HepG2 (cell line): Measurements from ENCODE around the gene SLC28A1. TPM values are rescaled to one million over a fixed set of nuclear protein-coding genes. Genes with fewer than 3 reads are reported as not detected.

Experiments used
- ARNT2 ChIP-seq: sonication (generic); formaldehyde crosslinking; IDR thresholded peaks from 2 replicates; pipeline ENCODE4 v1.8.0; 2022; ENCODE audit warnings: mild to moderate bottlenecking, low read depth, missing genetic modification reagents, moderate library complexity
- ATF6 ChIP-seq: sonication (generic); formaldehyde crosslinking; conservative IDR thresholded peaks from 2 replicates; pipeline ENCODE4 v1.4.0; 2020; ENCODE audit warnings: missing genetic modification reagents
- CBX5 ChIP-seq: sonication (generic); formaldehyde crosslinking; IDR thresholded peaks from 2 replicates; pipeline ENCODE4 v1.4.0; 2020; ENCODE audit warnings: missing genetic modification reagents, borderline replicate concordance
- DNMT3B ChIP-seq: conservative IDR thresholded peaks from 2 replicates; pipeline ENCODE4 v1.6.1; 2016; ENCODE audit warnings: missing biosample characterization, control low read depth
- E2F1 ChIP-seq: sonication (generic); formaldehyde crosslinking; IDR thresholded peaks from 2 replicates; pipeline ENCODE4 v1.5.0; 2020; ENCODE audit warnings: missing genetic modification reagents
- GATA4 ChIP-seq: sonication (generic); IDR thresholded peaks from 2 replicates; pipeline ENCODE4 v1.6.1; 2016; ENCODE audit warnings: antibody characterized with exemption, low read depth, borderline replicate concordance
- GMEB2 ChIP-seq: IDR thresholded peaks from 2 replicates; pipeline ENCODE4 v1.6.1; 2016; ENCODE audit warnings: missing biosample characterization, missing genetic modification reagents, low read depth
- HNRNPUL1 ChIP-seq: fragments of 200-400 bp; formaldehyde crosslinking; IDR thresholded peaks from 2 replicates; pipeline ENCODE4 v1.6.1; 2017; ENCODE audit warnings: low read depth, mild to moderate bottlenecking, low read length, moderate library complexity
- MEIS1 ChIP-seq: sonication (generic); formaldehyde crosslinking; IDR thresholded peaks from 2 replicates; pipeline ENCODE4 v1.9.0; 2021; ENCODE audit warnings: mild to moderate bottlenecking, missing genetic modification reagents, moderate library complexity, borderline replicate concordance
- NRL ChIP-seq: sonication (generic); formaldehyde crosslinking; IDR thresholded peaks from 2 replicates; pipeline ENCODE4 v1.5.0; 2020; ENCODE audit warnings: missing genetic modification reagents, mild to moderate bottlenecking, moderate library complexity, borderline replicate concordance
- PHF8 ChIP-seq: sonication (generic); formaldehyde crosslinking; IDR thresholded peaks from 2 replicates; pipeline ENCODE4 v1.5.0; 2020; ENCODE audit warnings: missing genetic modification reagents
- RFXANK ChIP-seq: IDR thresholded peaks from 2 replicates; pipeline ENCODE4 v1.6.1; 2016
- ZNF205 ChIP-seq: IDR thresholded peaks from 2 replicates; pipeline ENCODE4 v1.6.1; 2018; ENCODE audit warnings: missing biosample characterization, missing genetic modification reagents
- ZNF251 ChIP-seq: sonication (generic); formaldehyde crosslinking; IDR thresholded peaks from 2 replicates; pipeline ENCODE4 v1.9.0; 2021; ENCODE audit warnings: mild to moderate bottlenecking, missing genetic modification reagents
- ZNF782 ChIP-seq: sonication (generic); formaldehyde crosslinking; IDR thresholded peaks from 2 replicates; pipeline ENCODE4 v1.4.0; 2020; ENCODE audit warnings: missing genetic modification reagents, mild to moderate bottlenecking, borderline replicate concordance
- ZNF784 ChIP-seq: sonication (generic); formaldehyde crosslinking; IDR thresholded peaks from 2 replicates; pipeline ENCODE4 v1.5.1; 2020; ENCODE audit warnings: missing genetic modification reagents, mild to moderate bottlenecking, borderline replicate concordance
- ZNF891 ChIP-seq: sonication (generic); formaldehyde crosslinking; IDR thresholded peaks from 2 replicates; pipeline ENCODE4 v1.5.0; 2020; ENCODE audit warnings: mild to moderate bottlenecking, missing genetic modification reagents
- polyA plus RNA-seq, 8 experiments: library from polyadenylated mRNA; depleted of rRNA in 3 of 8; stranded (reverse) in 7 of 8; unstranded in 1 of 8; fragments of >200 nt; fragmentation: Illumina TruSeq in 4 of 8; extraction: Trizol in 4 of 8; gene quantifications; 2 replicates each; pipeline versions ENCODE4 v1.2.1 to v1.2.3, GENCODE V29; 2011 to 2016; ENCODE audit warnings: low read depth in 4 of 8, missing spikeins in 1 of 8, mixed read lengths in 1 of 8; ENCODE audit not compliant: insufficient read depth in 1 of 8
- total RNA-seq, 5 experiments: library from RNA; depleted of rRNA; stranded (reverse); fragments of >200 nt; fragmentation: Illumina TruSeq; extraction: Trizol; gene quantifications; 2 replicates each; pipeline ENCODE4 v1.2.3, GENCODE V29; 2016; ENCODE audit warnings: low read depth in 1 of 5
- TF ChIP-seq, protein P1 (sequence below): sonication (generic); formaldehyde crosslinking; IDR thresholded peaks from 2 replicates; pipeline ENCODE4 v1.8.1; 2023; ENCODE audit warnings: mild to moderate bottlenecking, moderate library complexity, missing genetic modification reagents
- TF ChIP-seq, protein P2 (sequence below): sonication (generic); formaldehyde crosslinking; IDR thresholded peaks from 2 replicates; pipeline ENCODE4 v1.4.0; 2020; ENCODE audit warnings: low read depth, mild to moderate bottlenecking, missing genetic modification reagents

The SLC28A1 gene
- total and polyA plus RNA-seq, 2 of the 13 experiments (the other 11 are each of a cell fraction or from before 2014, with no cell fraction given), result 0.31 to 5.8 TPM

- TF ChIP-seq E2F1, result peak; percentile 94
- peak; percentile 46; the same call in 1 of the 2 replicates for TF ChIP-seq CBX5 (CRISPR knock-in tag)
- TF ChIP-seq, protein P1, sequence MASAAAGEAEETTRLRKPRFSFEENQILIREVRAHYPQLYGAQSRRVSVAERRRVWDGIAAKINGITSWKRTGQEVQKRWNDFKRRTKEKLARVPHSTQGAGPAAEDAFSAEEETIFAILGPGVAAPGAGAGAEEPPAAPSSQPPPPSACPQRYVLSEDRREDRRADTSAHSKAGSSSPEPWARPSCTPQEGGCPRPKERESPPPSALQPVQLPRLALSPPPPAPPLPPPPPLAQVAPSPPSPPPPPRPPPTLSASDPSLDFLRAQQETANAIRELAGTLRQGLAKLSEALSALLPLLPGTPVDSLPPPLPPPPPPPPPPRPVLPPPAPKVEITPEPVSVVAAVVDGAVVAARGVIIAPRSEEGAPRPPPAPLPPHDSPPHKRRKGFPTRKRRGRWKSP, result peak; percentile 92
- TF ChIP-seq ATF6, result peak; percentile 67; the same call in 1 of the 2 replicates
- no peak for TF ChIP-seq GMEB2 (CRISPR knock-in tag)
- TF ChIP-seq NRL (CRISPR knock-in tag), result peak; percentile 70; the same call in 1 of the 2 replicates
- peak; percentile 47; the same call in 1 of the 2 replicates for TF ChIP-seq GATA4
- no peak for TF ChIP-seq RFXANK
- TF ChIP-seq ZNF782 (CRISPR knock-in tag), result no peak
- TF ChIP-seq, protein P2, sequence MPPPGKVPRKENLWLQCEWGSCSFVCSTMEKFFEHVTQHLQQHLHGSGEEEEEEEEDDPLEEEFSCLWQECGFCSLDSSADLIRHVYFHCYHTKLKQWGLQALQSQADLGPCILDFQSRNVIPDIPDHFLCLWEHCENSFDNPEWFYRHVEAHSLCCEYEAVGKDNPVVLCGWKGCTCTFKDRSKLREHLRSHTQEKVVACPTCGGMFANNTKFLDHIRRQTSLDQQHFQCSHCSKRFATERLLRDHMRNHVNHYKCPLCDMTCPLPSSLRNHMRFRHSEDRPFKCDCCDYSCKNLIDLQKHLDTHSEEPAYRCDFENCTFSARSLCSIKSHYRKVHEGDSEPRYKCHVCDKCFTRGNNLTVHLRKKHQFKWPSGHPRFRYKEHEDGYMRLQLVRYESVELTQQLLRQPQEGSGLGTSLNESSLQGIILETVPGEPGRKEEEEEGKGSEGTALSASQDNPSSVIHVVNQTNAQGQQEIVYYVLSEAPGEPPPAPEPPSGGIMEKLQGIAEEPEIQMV (CRISPR knock-in tag), result no peak
- TF ChIP-seq ZNF205 (CRISPR knock-in tag), result 0 out of 2 replicates have a peak, but pooled peaks have one; percentile 57
- peak; percentile 76; the same call in 1 of the 2 replicates for TF ChIP-seq PHF8 (CRISPR knock-in tag)
- 0 out of 2 replicates have a peak, but pooled peaks have one; percentile 58 for TF ChIP-seq DNMT3B
- no peak for TF ChIP-seq MEIS1
- TF ChIP-seq ZNF251 (CRISPR knock-in tag), result no peak
- peak; percentile 12; the same call in 1 of the 2 replicates for TF ChIP-seq ZNF784
- peak; percentile 87 for TF ChIP-seq ZNF891
- peak; percentile 81; the same call in 1 of the 2 replicates for TF ChIP-seq ARNT2 (CRISPR knock-in tag)
- no peak for TF ChIP-seq HNRNPUL1
These were observed 96.0 kb downstream of the SLC28A1 start (continued) for GRCh38 chr15:84980196-84981053.
